Central memory CD8-positive, alpha-beta T cell (primary cell): ENCODE results near the gene PALLD.

ENCODE experiments used
- ATAC-seq: fragments of 150-1000 bp; cut with Tn5 transposase; replicated peaks from 2 replicates; pipeline ENCODE4 v1.10.0; 2022; ENCODE audit warnings: mild to moderate bottlenecking, moderate FRiP score, moderate number of reproducible peaks; ENCODE audit not compliant: poor library complexity, severe bottlenecking; ENCODE audit errors: extremely low read depth
- DNase-seq, 2 donors: peaks; one replicate each; pipeline ENCODE4 v3.0.0; 2021; ENCODE audit warnings: low spot score in 2 of 2
- H3K27ac Mint-ChIP-seq: one replicate; pipeline ENCODE4 v1.8.0; 2022; ENCODE audit warnings: low read depth, mild to moderate bottlenecking, moderate library complexity, mixed read lengths
- H3K27me3 Mint-ChIP-seq: one replicate; pipeline ENCODE4 v1.8.0; 2022; ENCODE audit warnings: mixed read lengths
- H3K36me3 Mint-ChIP-seq: one replicate; pipeline ENCODE4 v1.8.0; 2022; ENCODE audit warnings: mild to moderate bottlenecking, moderate library complexity, mixed read lengths; ENCODE audit not compliant: insufficient read depth
- H3K4me1 Mint-ChIP-seq: one replicate; pipeline ENCODE4 v1.8.0; 2022; ENCODE audit warnings: mixed read lengths
- H3K4me3 Mint-ChIP-seq: one replicate; pipeline ENCODE4 v1.8.0; 2022; ENCODE audit warnings: mild to moderate bottlenecking, moderate library complexity, mixed read lengths
- H3K9me3 Mint-ChIP-seq: one replicate; pipeline ENCODE4 v1.8.0; 2022; ENCODE audit warnings: mixed read lengths

The PALLD gene

GRCh38 chr4:168519576-168519975, 22.7 kb downstream of the PALLD start:
- no peak overlapping the region for H3K27ac Mint-ChIP-seq
- peaks cover 8% of the 10 kb centered on the region for H3K27me3 Mint-ChIP-seq
- no peak overlapping the region for H3K4me3 Mint-ChIP-seq
- peaks cover 3% of the 10 kb centered on the region for H3K36me3 Mint-ChIP-seq
- H3K4me1 Mint-ChIP-seq: no peaks in the 10 kb centered on the region
- DNase-seq (no peak), ATAC-seq (no peak)
- H3K9me3 Mint-ChIP-seq: no peaks in the 10 kb centered on the region

GRCh38 chr4:168521721-168522120, 24.9 kb downstream of the PALLD start:
- no peaks in the 10 kb centered on the region for H3K4me1 Mint-ChIP-seq
- no peak overlapping the region for H3K4me3 Mint-ChIP-seq
- no peak for DNase-seq
- ATAC-seq: no peak
- peaks cover 2% of the 10 kb centered on the region for H3K36me3 Mint-ChIP-seq
- peaks cover 26% of the 10 kb centered on the region for H3K27me3 Mint-ChIP-seq
- H3K9me3 Mint-ChIP-seq: no peaks in the 10 kb centered on the region
- H3K27ac Mint-ChIP-seq: no peak overlapping the region

- no peaks in the 10 kb centered on the region for H3K36me3 Mint-ChIP-seq
- no peak overlapping the region for H3K27ac Mint-ChIP-seq
- no peak overlapping the region for H3K4me3 Mint-ChIP-seq
- ATAC-seq: no peak
- no peak for DNase-seq
- peaks cover 29% of the 10 kb centered on the region for H3K27me3 Mint-ChIP-seq
- no peaks in the 10 kb centered on the region for H3K4me1 Mint-ChIP-seq
- H3K9me3 Mint-ChIP-seq: no peaks in the 10 kb centered on the region
Measured at GRCh38 chr4:168522356-168522755, 25.5 kb downstream of the PALLD start.

GRCh38 chr4:168522829-168523489, 26.1 kb downstream of the PALLD start:
- H3K4me1 Mint-ChIP-seq: no peaks in the 10 kb centered on the region
- DNase-seq: no peak
- no peak for ATAC-seq
- H3K36me3 Mint-ChIP-seq: no peaks in the 10 kb centered on the region
- H3K27ac Mint-ChIP-seq: no peak overlapping the region
- no peaks in the 10 kb centered on the region for H3K9me3 Mint-ChIP-seq
- peaks cover 34% of the 10 kb centered on the region for H3K27me3 Mint-ChIP-seq
- H3K4me3 Mint-ChIP-seq: no peak overlapping the region

GRCh38 chr4:168524006-168524405, 27.2 kb downstream of the PALLD start:
- DNase-seq: no peak
- Mint-ChIP-seq H3K9me3 (no peaks in the 10 kb centered on the region), H3K4me3 (no peak overlapping the region), H3K27me3 (peaks cover 45% of the 10 kb centered on the region), H3K4me1 (no peaks in the 10 kb centered on the region), H3K36me3 (no peaks in the 10 kb centered on the region), H3K27ac (no peak overlapping the region)
- no peak for ATAC-seq

GRCh38 chr4:168524897-168525296, 28.0 kb downstream of the PALLD start:
- no peaks in the 10 kb centered on the region for H3K4me1 Mint-ChIP-seq

GRCh38 chr4:168527560-168527959, 30.7 kb downstream of the PALLD start:
- Mint-ChIP-seq H3K4me3 (no peak overlapping the region), H3K27ac (no peak overlapping the region), H3K36me3 (no peaks in the 10 kb centered on the region), H3K4me1 (no peaks in the 10 kb centered on the region), H3K27me3 (peaks cover 47% of the 10 kb centered on the region), H3K9me3 (no peaks in the 10 kb centered on the region)
- DNase-seq: no peak
- ATAC-seq: no peak

More at GRCh38 chr4:168524897-168525296, 28.0 kb downstream of the PALLD start:
- Mint-ChIP-seq H3K27ac (no peak overlapping the region), H3K4me3 (no peak overlapping the region), H3K36me3 (no peaks in the 10 kb centered on the region), H3K27me3 (peaks cover 45% of the 10 kb centered on the region), H3K9me3 (no peaks in the 10 kb centered on the region)
- no peak for DNase-seq
- ATAC-seq: no peak

- peaks cover 47% of the 10 kb centered on the region for H3K27me3 Mint-ChIP-seq
- ATAC-seq (no peak), DNase-seq (no peak)
- no peaks in the 10 kb centered on the region for H3K36me3 Mint-ChIP-seq
- H3K27ac Mint-ChIP-seq: no peak overlapping the region
- no peaks in the 10 kb centered on the region for H3K9me3 Mint-ChIP-seq
- no peaks in the 10 kb centered on the region for H3K4me1 Mint-ChIP-seq
- no peak overlapping the region for H3K4me3 Mint-ChIP-seq
Measured at GRCh38 chr4:168528131-168528949, 31.5 kb downstream of the PALLD start.

- no peaks in the 10 kb centered on the region for H3K36me3 Mint-ChIP-seq
- ATAC-seq (no peak), DNase-seq (no peak)
- H3K27me3 Mint-ChIP-seq: peaks cover 47% of the 10 kb centered on the region
- H3K9me3 Mint-ChIP-seq: no peaks in the 10 kb centered on the region
- no peak overlapping the region for H3K27ac Mint-ChIP-seq
- H3K4me1 Mint-ChIP-seq: no peaks in the 10 kb centered on the region
- H3K4me3 Mint-ChIP-seq: no peak overlapping the region
Measured at GRCh38 chr4:168529257-168529656, 32.4 kb downstream of the PALLD start.

GRCh38 chr4:168531305-168531704, 34.5 kb downstream of the PALLD start:
- H3K4me1 Mint-ChIP-seq: no peaks in the 10 kb centered on the region
- ATAC-seq: no peak
- peaks cover 35% of the 10 kb centered on the region for H3K27me3 Mint-ChIP-seq
- DNase-seq: no peak
- no peaks in the 10 kb centered on the region for H3K9me3 Mint-ChIP-seq
- no peaks in the 10 kb centered on the region for H3K36me3 Mint-ChIP-seq
- no peak overlapping the region for H3K27ac Mint-ChIP-seq
- H3K4me3 Mint-ChIP-seq: no peak overlapping the region

- DNase-seq (no peak), ATAC-seq (no peak)
- Mint-ChIP-seq H3K36me3 (no peaks in the 10 kb centered on the region), H3K4me3 (no peak overlapping the region), H3K27ac (no peak overlapping the region), H3K9me3 (no peaks in the 10 kb centered on the region), H3K4me1 (no peaks in the 10 kb centered on the region), H3K27me3 (peaks cover 15% of the 10 kb centered on the region)
Measured at GRCh38 chr4:168534535-168534934, 37.7 kb downstream of the PALLD start.

GRCh38 chr4:168535689-168536088, 38.8 kb downstream of the PALLD start:
- Mint-ChIP-seq H3K36me3 (no peaks in the 10 kb centered on the region), H3K27me3 (peaks cover 9% of the 10 kb centered on the region), H3K9me3 (no peaks in the 10 kb centered on the region), H3K27ac (no peak overlapping the region), H3K4me3 (no peak overlapping the region), H3K4me1 (no peaks in the 10 kb centered on the region)
- DNase-seq (no peak), ATAC-seq (no peak)

- Mint-ChIP-seq H3K4me3 (no peak overlapping the region), H3K9me3 (no peaks in the 10 kb centered on the region), H3K4me1 (no peaks in the 10 kb centered on the region), H3K36me3 (no peaks in the 10 kb centered on the region), H3K27me3 (peaks cover 7% of the 10 kb centered on the region), H3K27ac (no peak overlapping the region)
- no peak for ATAC-seq
- DNase-seq: no peak
Measured at GRCh38 chr4:168536448-168536847, 39.6 kb downstream of the PALLD start.
